Lung (tissue), 12 donors: Measurements from ENCODE around the gene SLC10A2. TPM values are rescaled to one million over a fixed set of nuclear protein-coding genes. Genes with fewer than 3 reads are reported as not detected.

Source experiments
- ATAC-seq: fragments of 200-7000 bp; cut with Tn5 transposase; one replicate; pipeline ENCODE4 v1.9.1; 2020; ENCODE audit warnings: moderate number of reproducible peaks; ENCODE audit not compliant: insufficient read depth, low FRiP score
- DNase-seq, 3 donors: peaks; one replicate each; pipeline ENCODE4 v3.0.0-alpha.2; 2013 to 2017
- H3K27ac ChIP-seq, 2 donors: one replicate each; pipeline ENCODE4 v1.5.1; 2013; ENCODE audit warnings: mild to moderate bottlenecking in 2 of 2, moderate library complexity in 2 of 2, control low read depth in 1 of 2, inconsistent platforms in 1 of 2, low read depth in 1 of 2, low read length in 1 of 2
- H3K27me3 ChIP-seq, 3 donors: one replicate each; pipeline ENCODE4 v1.5.1; 2013; ENCODE audit warnings: low read length in 2 of 3; ENCODE audit not compliant: control insufficient read depth in 3 of 3, insufficient read depth in 3 of 3
- H3K36me3 ChIP-seq, 4 donors: one replicate each; pipeline ENCODE4 v1.5.1; 2013; ENCODE audit warnings: low read length in 4 of 4, mild to moderate bottlenecking in 1 of 4, moderate library complexity in 1 of 4; ENCODE audit not compliant: control insufficient read depth in 4 of 4, insufficient read depth in 4 of 4
- H3K4me1 ChIP-seq, 5 donors: one replicate each; pipeline ENCODE4 v1.5.1; 2013; ENCODE audit warnings: low read length in 5 of 5, mild to moderate bottlenecking in 2 of 5, moderate library complexity in 1 of 5; ENCODE audit not compliant: control insufficient read depth in 5 of 5, insufficient read depth in 5 of 5
- H3K4me3 ChIP-seq: one replicate; pipeline ENCODE4 v1.5.1; 2013; ENCODE audit warnings: mild to moderate bottlenecking, control low read depth, moderate library complexity
- H3K9ac ChIP-seq, 2 donors: one replicate each; pipeline ENCODE4 v1.5.1; 2013; ENCODE audit warnings: low read length in 2 of 2, control low read depth in 1 of 2; ENCODE audit not compliant: insufficient read depth in 1 of 2
- H3K9me3 ChIP-seq, 4 donors: one replicate each; pipeline ENCODE4 v1.5.1; 2013; ENCODE audit warnings: low read length in 3 of 4, mild to moderate bottlenecking in 1 of 4, moderate library complexity in 1 of 4; ENCODE audit not compliant: control insufficient read depth in 4 of 4, insufficient read depth in 3 of 4
- WGBS, 2 donors: extraction: QIAGEN DNeasy Blood & Tissue Kit; methylation state at CpG; one replicate each; pipeline ENCODE4 v1.1.7; 2013; 5-methylcytosine and 5-hydroxymethylcytosine counted together
- polyA plus RNA-seq, 2 donors: library from polyadenylated mRNA; stranded (reverse); fragments of 200-250 nt; gene quantifications; one replicate each; pipeline ENCODE4 v1.2.1, GENCODE V29; 2013
- total RNA-seq, 2 donors: library from RNA; depleted of rRNA in 1 of 2; stranded (reverse); fragments of >200 nt in 1 of 2; gene quantifications; one replicate each; pipeline ENCODE4 v1.2.1, GENCODE V29; 2014 to 2021
- TF ChIP-seq, protein P1 (sequence below): IDR thresholded peaks from 2 replicates; pipeline ENCODE4 v1.5.1; 2012; ENCODE audit warnings: mild to moderate bottlenecking; ENCODE audit errors: control extremely low read depth, extremely low read depth
- donor health status: control.
- donor health status: control.
- donor health status: Bipolar disorder and iron deficiency.
- donor health status: healthy.
- donor health status: DM: yes; HTN: yes; CAD: no.

Gene SLC10A2
- total and polyA plus RNA-seq, 4 donors = 13.7 TPM; not detected in 3

DNA sequence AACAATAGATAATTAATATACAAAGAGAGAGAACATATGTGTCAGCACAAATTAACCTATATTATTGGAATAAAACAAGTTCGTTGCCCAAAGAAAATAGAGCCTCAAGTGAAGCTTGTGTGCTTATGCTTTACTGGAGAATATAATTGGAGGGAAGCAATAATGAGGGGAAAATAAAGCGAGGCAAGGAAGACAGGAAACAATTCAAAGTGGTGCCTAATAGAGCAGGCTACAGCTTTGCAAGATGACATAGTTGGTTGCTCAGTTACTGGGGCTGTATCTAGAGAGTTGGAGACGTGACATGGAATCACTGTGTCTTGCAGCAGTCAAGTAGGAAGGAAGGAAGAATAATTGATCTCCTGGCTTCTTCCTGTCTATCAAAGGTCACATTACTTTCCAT is 21.1 kb upstream of the SLC10A2 start:
- 64 to 69% methylated on average over 3 of the region's 3 CpGs for WGBS, 2 donors
- H3K27ac ChIP-seq = no peak overlapping the region
- no peak overlapping the region for H3K4me3 ChIP-seq
- H3K27me3 ChIP-seq = no peaks in the 10 kb centered on the region
- no peak overlapping the region for H3K9ac ChIP-seq
- no peak for DNase-seq
- H3K4me1 ChIP-seq = no peaks in the 10 kb centered on the region
- TF ChIP-seq, protein P1, sequence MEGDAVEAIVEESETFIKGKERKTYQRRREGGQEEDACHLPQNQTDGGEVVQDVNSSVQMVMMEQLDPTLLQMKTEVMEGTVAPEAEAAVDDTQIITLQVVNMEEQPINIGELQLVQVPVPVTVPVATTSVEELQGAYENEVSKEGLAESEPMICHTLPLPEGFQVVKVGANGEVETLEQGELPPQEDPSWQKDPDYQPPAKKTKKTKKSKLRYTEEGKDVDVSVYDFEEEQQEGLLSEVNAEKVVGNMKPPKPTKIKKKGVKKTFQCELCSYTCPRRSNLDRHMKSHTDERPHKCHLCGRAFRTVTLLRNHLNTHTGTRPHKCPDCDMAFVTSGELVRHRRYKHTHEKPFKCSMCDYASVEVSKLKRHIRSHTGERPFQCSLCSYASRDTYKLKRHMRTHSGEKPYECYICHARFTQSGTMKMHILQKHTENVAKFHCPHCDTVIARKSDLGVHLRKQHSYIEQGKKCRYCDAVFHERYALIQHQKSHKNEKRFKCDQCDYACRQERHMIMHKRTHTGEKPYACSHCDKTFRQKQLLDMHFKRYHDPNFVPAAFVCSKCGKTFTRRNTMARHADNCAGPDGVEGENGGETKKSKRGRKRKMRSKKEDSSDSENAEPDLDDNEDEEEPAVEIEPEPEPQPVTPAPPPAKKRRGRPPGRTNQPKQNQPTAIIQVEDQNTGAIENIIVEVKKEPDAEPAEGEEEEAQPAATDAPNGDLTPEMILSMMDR = no peak
- H3K36me3 ChIP-seq = no peaks in the 10 kb centered on the region
- peaks cover 0 to 11% (median 0%) of the 10 kb centered on the region in 4 donors for H3K9me3 ChIP-seq
- ATAC-seq = no peak

DNA sequence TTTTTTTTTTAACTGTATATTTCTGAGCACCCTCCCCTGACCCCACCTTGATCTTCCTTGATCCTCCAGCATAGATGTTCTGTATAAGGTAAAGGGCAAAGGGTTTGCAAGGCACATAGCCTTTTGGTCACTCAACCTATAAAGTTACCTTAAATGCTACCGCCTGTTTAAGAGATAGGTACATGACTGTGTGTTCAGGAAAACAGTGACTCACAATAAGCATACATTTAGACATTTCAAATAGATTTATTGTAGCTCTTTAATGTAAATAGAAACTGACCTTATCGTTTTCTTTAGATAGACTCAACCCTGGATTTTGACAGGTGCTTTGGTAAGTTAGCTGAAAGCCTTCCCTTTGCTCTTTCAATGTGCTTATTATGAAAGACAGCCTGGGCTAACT is 15.2 kb upstream of the SLC10A2 start:
- H3K27me3 ChIP-seq = no peaks in the 10 kb centered on the region
- H3K27ac ChIP-seq = no peak overlapping the region
- no peak overlapping the region for H3K4me3 ChIP-seq
- 60 to 67% methylated on average over 2 of the region's 2 CpGs for WGBS, 2 donors
- no peaks in the 10 kb centered on the region for H3K36me3 ChIP-seq
- no peak for ATAC-seq
- DNase-seq = no peak
- TF ChIP-seq, protein P1 = no peak
- no peak overlapping the region for H3K9ac ChIP-seq
- H3K9me3 ChIP-seq = no peaks in the 10 kb centered on the region
- H3K4me1 ChIP-seq = no peaks in the 10 kb centered on the region

DNA sequence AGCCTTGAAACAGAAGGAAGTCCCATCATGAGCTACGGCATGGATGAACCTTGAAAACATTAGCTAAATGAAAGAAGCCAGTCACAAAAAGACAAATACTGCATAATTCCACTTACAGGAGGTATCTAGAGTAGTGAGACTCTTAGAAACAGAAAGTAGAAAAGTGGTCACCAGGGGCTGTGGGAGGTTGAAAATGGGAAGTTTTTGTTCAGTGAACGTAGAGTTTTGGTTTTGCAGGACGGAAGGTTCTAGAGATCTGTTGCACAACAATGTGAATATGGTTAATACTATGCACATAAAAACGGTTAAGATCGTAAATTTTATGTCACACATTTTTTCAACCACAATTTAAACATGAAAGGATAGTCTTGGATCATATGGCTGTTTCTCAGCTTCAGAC is 11.9 kb upstream of the SLC10A2 start:
- H3K36me3 ChIP-seq = no peaks in the 10 kb centered on the region
- ATAC-seq (no peak), DNase-seq (no peak)
- TF ChIP-seq, protein P1 = no peak
- no peak overlapping the region for H3K27ac ChIP-seq
- 65 to 67% methylated on average over 5 of the region's 5 CpGs for WGBS, 2 donors
- no peak overlapping the region for H3K4me3 ChIP-seq
- no peaks in the 10 kb centered on the region for H3K27me3 ChIP-seq
- no peaks in the 10 kb centered on the region for H3K4me1 ChIP-seq
- no peaks in the 10 kb centered on the region for H3K9me3 ChIP-seq
- no peak overlapping the region for H3K9ac ChIP-seq

DNA sequence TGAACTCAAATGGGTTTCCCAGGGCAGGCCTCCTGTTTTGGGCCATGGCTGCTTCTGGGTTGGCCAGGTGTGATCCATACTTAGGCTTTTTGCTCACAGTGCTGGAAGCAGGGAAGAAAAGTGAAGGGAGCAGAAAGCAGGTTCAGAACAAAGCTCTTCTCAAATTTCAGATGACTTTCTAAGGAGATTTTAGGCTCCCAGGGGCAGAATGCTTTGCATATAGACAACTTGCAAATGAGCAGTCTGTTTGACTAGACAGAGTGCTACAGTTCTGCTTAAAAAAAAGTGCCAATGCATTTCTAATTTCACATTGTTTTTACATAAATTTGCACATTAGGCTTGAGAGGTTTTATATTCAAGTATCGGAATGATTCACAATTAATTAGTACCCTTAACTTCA is 2.6 kb upstream of the SLC10A2 start:
- H3K9ac ChIP-seq = no peak overlapping the region
- no peaks in the 10 kb centered on the region for H3K9me3 ChIP-seq
- TF ChIP-seq, protein P1 = no peak
- WGBS, 2 donors = 96 to 98% methylated on average over 1 of the region's 1 CpG
- no peaks in the 10 kb centered on the region for H3K36me3 ChIP-seq
- H3K27ac ChIP-seq = no peak overlapping the region
- no peak for ATAC-seq
- no peaks in the 10 kb centered on the region for H3K4me1 ChIP-seq
- DNase-seq = no peak
- no peaks in the 10 kb centered on the region for H3K27me3 ChIP-seq
- H3K4me3 ChIP-seq = no peak overlapping the region
